DMS153 treated with DMSO at 0.1 percent for 48 hours (cell line): ENCODE measurements around the gene TMTC1.
"Not testable (repeated sequence)": the region's sequence is repeated elsewhere in the genome, so short reads cannot be mapped to it uniquely, and the experiment has no call there.

Source experiments
- DNase-seq: peaks from one replicate; lab custom pipeline; 2025; ENCODE audit not compliant: unreplicated experiment; lab: John Stamatoyannopoulos, UW

TMTC1 gene

DNA sequence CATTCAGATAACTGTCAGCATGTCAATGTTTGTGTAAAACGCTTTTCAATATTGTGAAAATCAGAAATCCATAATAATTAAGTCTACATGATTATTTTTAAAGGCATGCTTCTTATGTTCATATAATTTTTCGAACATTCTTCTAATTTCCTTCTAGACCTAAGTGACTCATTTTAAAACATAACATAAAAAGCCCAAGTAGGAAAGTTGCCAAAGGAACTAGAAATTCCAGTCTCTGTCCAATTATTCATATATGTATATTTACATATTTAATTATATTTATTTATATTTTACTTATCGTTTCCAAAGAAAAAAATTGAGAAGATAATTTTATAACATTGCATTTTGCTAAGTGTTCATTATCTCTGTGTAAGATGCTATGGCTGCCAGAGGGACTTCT, 110.4 kb downstream of the TMTC1 start:
- DNase-seq: no peak

DNA sequence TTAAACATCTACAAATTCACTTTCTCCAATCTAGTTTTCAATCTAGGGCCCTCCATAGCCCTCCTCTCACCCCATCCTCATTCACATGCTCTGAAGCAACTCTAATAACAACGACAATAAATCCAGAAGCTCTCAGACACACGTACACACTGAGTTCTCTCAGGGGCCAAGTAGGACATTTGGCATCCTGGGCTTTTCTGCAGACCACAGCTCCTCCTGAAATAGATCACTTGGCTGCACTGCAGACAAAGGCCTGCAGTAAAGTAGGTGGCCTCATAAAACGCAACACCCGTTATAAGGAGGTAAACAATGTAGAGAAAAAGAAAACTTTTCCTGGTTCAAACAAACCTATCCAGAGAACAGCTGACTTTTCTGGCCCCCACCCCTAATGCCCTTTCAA, 111.2 kb downstream of the TMTC1 start:
- no peak for DNase-seq

DNA sequence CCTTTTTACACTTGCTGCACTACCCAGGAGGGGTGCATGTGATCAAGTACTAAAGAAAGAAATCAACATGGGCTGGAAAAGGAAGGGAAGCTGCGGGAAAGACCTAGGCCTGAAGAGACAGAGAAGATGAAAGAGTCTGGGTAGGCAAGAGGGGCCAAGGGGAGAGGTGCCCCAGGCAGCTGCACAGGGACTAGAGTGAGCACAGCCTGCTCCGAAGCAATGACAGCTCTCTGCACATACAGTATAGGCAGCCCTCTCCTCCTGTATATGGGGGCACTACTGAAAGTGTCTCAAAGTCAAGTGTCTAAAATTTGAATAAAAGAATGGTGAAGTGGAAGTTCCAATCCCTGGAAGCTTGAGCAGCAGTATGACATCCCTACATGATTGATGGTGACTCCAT, 112.0 kb downstream of the TMTC1 start:
- no peak for DNase-seq

DNA sequence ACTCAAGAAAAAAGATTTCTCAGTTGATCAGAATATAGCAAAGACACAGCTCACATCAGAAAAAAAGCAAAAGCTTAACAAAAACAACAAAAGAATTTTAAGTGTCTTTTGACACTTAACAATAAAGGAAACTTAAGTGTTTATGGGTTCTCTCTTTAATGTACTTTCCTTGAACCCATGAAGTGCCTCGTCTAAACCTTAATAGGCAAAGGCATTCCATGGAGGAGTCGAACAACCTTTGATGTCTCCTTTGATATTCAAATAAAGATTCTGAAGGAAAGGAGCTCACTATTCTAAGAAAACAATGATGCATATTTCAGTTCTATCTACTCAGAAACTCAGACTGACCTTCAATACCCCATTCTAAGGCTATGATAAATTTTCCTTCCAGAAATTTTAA, 116.7 kb downstream of the TMTC1 start:
- DNase-seq: no peak

DNA sequence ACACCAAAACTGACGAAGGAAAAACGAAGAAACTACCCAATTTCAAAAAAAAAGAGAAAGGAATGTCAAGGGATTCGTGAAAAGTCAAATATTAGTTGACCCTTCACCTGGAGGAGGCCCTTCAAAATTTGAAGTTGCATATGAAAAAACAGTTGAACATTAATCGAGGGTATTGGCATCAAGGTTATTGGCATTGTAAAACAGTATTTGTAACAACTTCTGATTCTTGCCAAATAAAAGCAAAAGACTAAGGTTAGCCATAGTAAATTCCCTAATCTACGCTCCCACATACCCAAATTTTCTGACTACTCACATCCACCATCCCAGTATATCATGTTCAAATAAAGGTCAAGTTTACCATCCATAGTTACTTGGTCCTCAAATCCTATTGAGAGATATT, 118.6 kb downstream of the TMTC1 start:
- no peak for DNase-seq

DNA sequence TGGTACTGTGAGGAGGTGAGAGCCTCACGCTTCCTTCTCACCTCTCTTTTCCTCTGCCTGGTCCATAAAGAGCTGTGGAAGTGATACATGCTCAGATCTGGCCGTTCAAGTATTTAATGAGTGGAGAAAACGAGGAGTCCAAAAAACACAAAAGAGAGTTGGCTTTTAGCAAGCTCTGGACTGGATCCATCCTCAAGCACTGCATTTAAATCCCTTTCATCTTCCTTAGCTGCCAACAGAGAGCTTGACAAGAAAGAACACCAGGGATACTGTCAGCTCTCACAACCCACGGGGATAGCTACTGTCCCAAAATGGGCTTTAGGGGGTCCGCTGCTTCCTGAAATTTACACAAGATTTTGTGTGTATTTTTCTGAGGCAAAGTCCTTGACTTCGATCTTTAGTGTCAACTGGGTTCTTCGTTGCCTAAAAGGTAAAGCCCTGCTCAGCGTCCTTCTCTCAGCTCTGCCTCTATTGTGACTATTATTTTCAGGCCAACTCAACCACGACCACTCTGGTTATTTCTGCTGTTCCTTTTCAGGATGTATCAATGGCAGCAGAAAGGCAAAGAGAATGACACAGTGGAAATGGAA, 120.9 kb downstream of the TMTC1 start:
- no peak for DNase-seq

DNA sequence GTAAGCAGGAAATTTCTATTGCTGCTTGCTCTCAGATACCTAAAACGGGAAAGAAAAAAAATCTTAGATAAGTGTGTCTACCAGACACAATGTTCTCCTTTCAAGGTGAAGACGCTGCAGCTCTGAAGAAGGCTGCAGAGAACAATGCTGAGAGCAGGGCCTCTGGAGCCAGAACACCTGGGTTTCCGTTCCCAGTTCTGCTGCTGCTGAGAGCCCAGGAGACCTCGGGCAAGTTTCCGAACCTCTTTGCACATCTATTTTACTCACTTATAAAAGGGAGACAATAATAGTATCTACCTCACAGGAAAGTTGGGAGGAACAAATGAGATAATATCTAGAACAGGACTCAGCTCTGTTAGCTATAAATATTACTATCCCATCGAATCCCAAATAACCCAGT, 122.9 kb downstream of the TMTC1 start:
- no peak for DNase-seq

DNA sequence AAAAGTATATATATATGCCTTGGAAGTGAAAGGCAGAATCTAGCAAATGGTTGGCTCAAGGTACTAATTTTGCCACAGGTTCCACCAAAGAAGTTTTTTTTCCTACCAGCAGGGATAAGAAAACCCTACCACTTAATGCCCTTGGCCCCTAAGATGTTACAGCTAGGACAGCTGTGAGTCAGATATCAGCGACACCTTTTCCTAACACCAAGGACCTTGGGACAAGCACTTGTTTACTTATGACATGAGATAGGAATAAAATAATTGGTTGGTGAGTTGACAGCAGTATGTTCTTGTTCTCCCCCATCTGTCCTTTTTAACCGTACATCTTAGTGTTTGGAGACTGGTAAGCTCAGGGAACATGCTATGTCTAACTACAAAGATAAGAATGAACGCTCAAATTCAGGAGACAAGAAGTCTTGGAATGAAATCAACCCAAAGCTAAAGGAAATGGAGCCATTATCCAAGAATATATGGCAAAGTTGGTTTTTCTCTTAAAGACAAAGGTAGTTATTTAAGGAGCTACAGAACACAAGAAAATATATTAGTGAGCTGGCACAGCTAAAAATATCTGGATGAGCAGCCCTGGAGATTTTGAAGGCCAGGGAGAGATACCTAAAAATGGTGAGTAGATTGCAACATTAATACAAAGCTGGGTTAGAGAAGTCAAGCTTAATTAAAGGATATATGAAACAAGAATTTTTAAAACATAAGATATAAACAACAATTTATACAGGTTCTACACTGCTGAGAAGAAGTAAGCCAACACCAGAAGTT, 126.8 kb downstream of the TMTC1 start:
- DNase-seq: no peak

DNA sequence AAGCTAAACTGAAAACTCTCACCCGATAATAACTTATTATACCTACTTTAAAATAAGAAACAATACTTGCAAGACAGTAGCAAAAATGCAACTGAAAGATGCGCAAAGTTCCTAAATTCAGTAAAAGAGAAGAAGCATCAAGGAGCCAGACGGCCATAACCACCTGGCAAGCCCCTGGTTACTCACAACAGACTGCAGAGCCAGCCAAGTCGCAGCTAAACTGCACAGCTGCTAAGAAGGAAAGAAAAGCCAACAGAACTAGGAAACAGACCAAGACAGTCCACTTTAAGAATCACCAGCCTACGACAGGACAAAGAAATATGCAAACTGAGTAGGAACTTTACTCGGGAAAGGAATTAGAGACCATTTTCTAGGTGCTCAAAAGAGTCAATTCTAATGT, 127.9 kb downstream of the TMTC1 start:
- no peak for DNase-seq

DNA sequence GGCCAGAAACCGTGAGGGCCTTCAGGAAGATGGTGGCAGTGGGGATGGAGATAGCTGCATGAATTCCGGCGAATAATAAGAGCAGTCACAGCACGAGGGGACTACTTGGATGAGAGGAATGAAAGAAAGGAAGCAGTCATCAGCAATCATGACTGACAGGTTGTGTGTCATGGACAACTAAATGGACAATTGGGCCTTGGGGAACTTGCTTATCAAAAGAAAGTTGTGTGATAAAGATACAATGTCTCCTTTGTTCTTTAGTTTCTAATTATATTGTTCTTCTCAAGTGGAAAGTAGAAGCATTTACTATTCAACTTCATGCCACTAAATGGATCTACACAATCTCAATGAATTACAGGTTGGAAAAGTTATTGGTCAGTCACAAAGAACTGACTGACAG, 130.5 kb downstream of the TMTC1 start:
- no peak for DNase-seq

DNA sequence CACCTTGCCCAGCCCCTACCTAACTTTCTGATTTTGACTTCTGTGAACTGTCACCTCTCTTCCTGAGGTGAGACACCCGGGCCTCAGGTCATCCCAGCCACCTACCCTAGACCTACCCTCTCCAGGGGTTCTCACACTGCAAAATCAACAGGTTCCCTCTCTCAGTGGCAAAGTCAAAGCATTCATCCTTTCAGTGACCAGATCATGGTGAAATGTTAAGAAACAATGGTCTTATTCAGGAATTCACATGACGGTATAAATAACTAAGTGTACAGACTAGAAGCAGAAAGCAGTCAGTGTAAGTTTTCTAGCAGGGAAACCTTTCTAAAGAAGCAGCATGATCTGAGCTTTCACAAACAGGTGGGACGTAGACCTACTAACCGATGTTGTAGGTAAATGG, 133.4 kb downstream of the TMTC1 start:
- DNase-seq: no peak

DNA sequence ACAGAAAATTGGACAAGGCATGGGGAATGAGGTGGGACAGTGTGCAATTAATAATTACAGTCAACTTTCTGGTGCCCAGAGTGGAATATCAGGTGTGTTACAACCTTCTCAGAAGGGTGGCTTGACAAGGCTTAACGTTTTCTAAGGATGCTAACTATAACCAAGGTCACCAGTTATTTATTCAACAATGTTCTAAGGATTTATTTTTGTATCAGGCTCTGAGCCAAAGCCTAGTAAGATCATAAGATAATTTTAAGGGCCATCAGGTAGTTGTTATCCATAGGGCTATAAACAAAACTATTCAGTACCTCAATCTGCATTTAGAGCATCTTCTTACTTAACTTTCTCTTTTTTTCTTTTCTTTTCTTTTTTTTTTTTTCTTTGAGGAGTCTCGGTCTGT, 134.0 kb downstream of the TMTC1 start:
- no peak for DNase-seq

DNA sequence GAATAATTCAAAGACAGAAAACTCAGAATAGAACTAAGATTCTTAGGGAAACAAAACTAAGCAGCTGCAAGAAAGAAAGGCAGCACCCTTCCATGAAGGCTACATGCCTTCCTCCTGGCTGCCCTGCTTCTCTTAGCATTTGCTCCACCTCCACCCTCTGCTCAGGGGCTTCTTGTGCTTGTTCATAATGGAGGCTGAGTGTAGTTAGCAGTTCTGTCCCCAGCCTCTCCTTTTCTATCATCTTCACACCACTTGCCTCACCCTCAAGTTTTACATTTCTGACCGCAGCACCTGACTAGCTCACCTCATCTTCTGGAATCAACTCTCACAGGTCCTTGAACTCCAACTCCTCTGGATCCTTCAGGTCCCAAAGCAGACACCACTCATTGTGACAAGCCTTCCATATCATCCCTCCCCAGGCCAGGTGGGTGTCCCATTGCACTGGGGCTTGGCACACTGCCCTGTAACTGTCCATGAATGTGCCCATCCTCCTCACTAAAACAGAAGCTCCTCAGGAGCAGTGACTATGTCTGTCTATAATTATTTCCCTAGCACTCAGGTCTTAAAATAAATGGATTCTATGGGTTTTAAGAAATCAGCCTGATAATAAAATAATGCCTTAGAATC, 139.1 kb downstream of the TMTC1 start:
- no peak for DNase-seq

DNA sequence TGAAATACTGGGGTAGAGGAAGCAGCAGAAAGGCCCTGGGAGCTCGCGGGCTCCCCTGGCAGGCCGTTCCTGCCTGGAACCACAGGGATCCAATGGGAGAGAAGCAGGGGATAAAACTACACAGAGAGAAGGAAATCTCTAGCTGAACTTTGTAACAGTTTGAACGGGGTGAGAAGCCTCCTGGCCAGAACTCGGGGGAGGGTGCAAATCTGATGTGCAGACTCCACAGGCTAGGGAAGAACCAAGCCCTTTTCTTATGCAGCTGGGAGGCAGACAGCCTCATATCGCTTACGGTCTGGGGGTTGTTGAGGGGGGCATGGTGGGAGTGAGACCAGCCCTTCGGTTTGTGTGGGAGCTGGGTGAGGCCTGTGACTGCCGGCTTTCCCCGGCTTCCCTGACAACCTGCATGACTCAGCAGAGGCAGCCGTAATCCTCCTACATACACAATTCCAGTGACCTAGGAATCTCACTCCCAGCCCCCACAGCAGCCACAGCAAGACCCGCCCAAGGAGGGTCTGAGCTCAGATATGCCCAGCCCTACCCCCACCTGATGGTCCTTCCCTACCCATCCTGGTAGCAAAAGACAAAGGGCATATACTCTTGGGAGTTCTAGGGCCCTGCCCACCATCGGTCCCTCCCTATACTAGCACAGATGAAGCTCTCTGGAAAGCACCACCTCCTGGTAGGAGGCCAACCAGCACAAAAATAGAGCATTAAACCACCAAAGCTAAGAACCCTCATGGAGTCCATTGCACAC, 143.0 kb downstream of the TMTC1 start:
- no peak for DNase-seq

DNA sequence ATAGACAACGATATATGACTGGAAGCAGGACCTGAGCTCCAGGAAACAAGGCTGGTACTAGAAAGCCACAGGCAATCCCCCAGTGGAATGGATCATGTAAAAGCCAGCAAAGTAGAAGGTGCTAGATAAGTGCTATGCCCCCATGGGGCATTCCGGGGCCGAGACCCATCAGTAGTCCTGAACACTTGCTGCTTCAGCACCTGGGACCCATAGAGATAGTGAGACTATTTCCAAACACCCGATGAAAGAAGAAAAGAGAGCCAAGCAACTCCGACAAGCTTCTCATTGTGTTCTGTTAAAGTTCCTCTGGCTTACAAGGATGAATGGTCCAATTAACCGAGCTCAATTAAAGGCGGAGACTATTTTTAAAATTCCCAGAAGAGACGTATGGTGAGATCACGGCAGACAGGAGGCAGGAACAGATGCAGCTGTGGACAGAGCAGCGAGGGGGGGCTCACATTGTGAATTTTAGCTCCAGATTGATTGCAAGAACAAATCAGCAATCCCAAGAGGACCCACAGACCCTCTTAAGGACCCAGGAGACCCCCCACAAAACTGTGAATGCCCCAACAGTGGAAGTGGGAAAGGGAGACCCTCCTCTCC, 143.7 kb downstream of the TMTC1 start:
- no peak for DNase-seq

DNA sequence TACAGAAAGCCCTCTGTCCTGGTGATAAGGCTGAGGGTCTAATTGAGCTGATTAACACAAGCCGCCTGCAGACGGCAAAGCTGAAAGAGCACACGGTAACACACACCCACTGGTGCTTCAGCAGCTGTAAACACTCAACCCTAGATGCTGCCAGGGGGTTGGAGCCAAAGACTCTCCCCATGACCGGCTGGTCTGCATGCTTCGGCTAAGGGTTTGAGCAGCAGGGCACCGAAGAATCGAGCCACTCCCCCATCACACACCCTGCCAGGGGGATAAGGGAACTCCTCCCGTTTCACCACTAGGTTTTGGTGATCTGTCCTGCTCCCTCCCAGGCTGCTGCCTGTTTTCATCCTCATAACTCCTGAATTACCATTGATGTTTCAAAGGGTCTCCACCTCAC, 145.2 kb downstream of the TMTC1 start:
- no peak for DNase-seq

DNA sequence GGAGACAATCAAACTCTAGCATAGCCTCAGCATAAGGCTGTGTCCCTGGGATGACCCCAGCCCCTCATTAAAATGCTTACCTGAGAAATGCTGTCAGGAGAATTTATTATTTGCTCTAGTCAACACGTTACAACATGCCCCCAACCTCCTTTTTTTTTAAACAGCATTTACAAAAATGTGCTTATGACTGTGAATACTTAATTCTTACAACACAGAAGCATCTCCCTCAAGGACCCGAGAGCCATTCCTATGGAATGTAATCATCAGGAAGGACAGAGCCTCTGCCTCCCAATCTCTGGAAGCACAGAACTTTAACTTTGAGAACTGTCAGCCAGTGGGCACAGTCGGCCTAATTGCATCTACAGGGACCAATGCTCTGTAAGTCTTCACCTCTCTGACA, 149.7 kb downstream of the TMTC1 start:
- DNase-seq: no peak

DNA sequence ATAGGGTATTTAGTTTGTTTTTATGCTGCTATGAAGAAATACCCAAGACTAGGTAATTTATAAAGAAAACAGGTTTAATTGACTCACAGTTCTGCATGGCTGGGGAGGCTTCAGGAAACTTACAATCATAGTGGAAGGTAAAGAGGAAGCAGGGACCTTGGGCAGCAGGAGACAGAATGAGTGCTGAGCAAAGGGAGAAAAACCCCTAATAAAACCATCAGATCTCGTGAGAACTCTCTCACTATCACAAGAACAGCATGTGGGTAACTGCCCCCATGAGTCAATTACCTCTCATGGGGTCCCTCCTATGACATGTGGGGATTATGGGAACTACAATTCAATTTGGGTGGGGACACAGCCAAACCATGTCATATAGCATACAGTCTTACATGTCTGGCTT, 153.6 kb downstream of the TMTC1 start:
- not testable (repeated sequence) for DNase-seq

DNA sequence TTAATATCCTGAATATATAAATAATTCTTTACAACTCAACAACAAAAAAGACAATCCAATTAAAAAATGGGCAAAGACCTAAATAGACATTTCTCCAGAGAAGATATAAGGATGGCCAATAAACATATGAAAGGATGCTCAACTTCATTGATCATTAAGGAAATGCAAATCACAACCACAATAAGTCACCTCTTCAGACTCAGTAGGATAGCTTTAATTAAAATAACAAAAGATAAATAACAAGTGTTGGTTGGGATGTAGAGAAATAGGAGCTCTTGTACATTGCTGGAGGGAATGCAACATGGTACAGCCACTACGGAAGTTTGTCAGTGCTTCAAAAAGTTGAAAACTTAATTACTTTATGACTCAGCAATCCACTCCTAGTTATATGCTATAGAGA, 156.5 kb downstream of the TMTC1 start:
- DNase-seq: no peak

DNA sequence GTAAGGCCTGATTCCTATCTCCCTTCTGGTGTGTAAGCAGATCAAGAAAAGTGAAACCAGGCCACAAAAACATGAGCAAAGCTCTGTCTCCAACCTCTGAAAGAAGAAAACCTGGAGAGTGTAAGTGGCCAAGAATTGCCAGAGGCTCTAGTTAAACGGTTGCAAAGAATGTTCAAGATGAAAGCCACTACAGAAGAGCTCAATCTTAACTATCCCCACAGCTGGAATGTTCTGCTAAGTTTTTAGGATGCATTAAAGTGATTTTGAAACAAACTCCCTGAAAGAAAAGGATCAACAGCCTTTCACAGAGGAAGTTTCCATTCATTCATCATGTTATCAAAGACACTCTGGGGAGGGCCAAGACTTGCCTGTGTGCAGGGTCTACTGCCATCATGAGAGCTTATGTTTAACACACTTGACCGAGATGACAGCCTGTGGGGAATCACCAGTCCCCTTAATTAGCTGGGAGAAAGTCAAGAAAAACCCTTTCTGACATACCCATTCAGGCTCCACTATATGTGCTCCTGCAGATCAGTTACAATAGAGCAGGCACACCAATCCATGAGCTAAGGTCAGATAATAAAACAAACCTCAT, 158.3 kb downstream of the TMTC1 start:
- DNase-seq: no peak

DNA sequence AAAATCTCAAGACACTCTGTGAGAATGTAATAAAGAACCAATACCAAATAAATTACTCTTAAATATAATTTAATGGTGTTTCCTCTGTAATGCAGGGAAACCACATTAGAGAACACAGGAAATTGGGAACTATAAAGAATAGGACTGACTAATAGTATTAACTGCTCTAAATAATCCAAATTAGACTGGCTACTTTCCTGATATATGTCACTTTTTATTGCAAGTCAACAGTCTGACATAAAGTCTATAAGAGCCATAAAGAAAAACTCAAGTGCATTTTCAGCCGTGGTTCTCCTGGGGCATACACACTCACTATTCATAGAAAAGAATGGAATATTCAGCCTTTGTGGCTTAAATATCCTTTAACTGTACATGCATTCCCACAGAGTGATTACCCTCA, 161.5 kb downstream of the TMTC1 start:
- DNase-seq: no peak
